Measurements from ENCODE around the gene LAMC1. TPM values are rescaled to one million over a fixed set of nuclear protein-coding genes. Genes with fewer than 3 reads are reported as not detected.

Gene LAMC1
- total RNA-seq, 1 experiment from 2014 or later: 190 TPM

GRCh38 chr1:183191833-183192232, 168.6 kb downstream of the LAMC1 start:
- peak; percentile 84 for DNase-seq (ENCODE audit: low spot score)

GRCh38 chr1:183193963-183194525, 170.8 kb downstream of the LAMC1 start:
- DNase-seq (ENCODE audit: low spot score): no peak

GRCh38 chr1:183194527-183195141, 171.4 kb downstream of the LAMC1 start:
- no peak for DNase-seq (ENCODE audit: low spot score)

- peak; percentile 65 for DNase-seq (ENCODE audit: low spot score)
Measured at GRCh38 chr1:183195142-183195574, 171.9 kb downstream of the LAMC1 start.

Other genes with a start within 250 kb of the LAMC1 start
- gene NPL, start 233.6 kb upstream of the LAMC1 start, total RNA-seq (2014; rRNA removed; shearing (Covaris generic)): 1.9 and 3.8 TPM in 2 replicates
- 176 and 182 TPM in 2 replicates for gene DHX9, start 184.1 kb upstream of the LAMC1 start, total RNA-seq (2014; rRNA removed; shearing (Covaris generic))
- not detected in 2 replicates for gene SHCBP1L, start 70.3 kb upstream of the LAMC1 start, total RNA-seq (2014; rRNA removed; shearing (Covaris generic))
- 24.5 and 36.8 TPM in 2 replicates for gene LAMC2, start 162.8 kb downstream of the LAMC1 start, total RNA-seq (2014; rRNA removed; shearing (Covaris generic))